Uterine smooth muscle cell (primary cell): ENCODE measurements around the gene SLC35A4. TPM values are rescaled to one million over a fixed set of nuclear protein-coding genes. Genes with fewer than 3 reads are reported as not detected.

ENCODE experiments used
- total RNA-seq: library from RNA; depleted of rRNA; stranded (reverse); fragments of >200 nt; gene quantifications from 2 replicates; pipeline ENCODE4 v1.2.3, GENCODE V29; 2014

SLC35A4 gene
- total RNA-seq, result 15.0 and 21.6 TPM in 2 replicates

GRCh38 chr5:140564196-140565023 is at the start of gene SLC35A4, which contains the start of gene APBB3:
Gene SLC35A4 (plus strand): TSS chr5:140564828. CDS start chr5:140567170, 2,342 bp downstream.
Gene APBB3 (minus strand): TSS chr5:140564598. CDS start chr5:140564245, 353 bp downstream.

GRCh38 chr5:140547508-140548299 is 16.9 kb upstream of the SLC35A4 start, which contains the start of gene EIF4EBP3:
Gene EIF4EBP3 (plus strand): TSS chr5:140547662. CDS start chr5:140547738, 76 bp downstream.

GRCh38 chr5:140557136-140557805 is 7.4 kb upstream of the SLC35A4 start, which contains the start of gene SRA1:
Gene SRA1 (minus strand): TSS chr5:140557473. CDS start chr5:140557452, 21 bp downstream.

Other genes starting within 250 kb of the SLC35A4 start
- gene HBEGF, start 218.2 kb upstream of the SLC35A4 start, total RNA-seq, result 6.0 and 12.4 TPM in 2 replicates
- gene SLC4A9, start 204.6 kb upstream of the SLC35A4 start, total RNA-seq, result not detected in 2 replicates
- gene ANKHD1, start 163.0 kb upstream of the SLC35A4 start, total RNA-seq, result 74.0 and 87.2 TPM in 2 replicates
- gene EIF4EBP3, start 17.2 kb upstream of the SLC35A4 start, total RNA-seq, result 0.77 and 1.1 TPM in 2 replicates
- gene SRA1, start 7.4 kb upstream of the SLC35A4 start, total RNA-seq, result 43.1 and 49.1 TPM in 2 replicates
- gene APBB3, start 230 bp upstream of the SLC35A4 start, total RNA-seq, result 17.2 and 26.0 TPM in 2 replicates
- 0.11 and 0.25 TPM in 2 replicates for gene CD14, start 68.3 kb downstream of the SLC35A4 start, total RNA-seq
- 9.8 and 12.1 TPM in 2 replicates for gene TMCO6, start 74.6 kb downstream of the SLC35A4 start, total RNA-seq
- 22.8 and 31.7 TPM in 2 replicates for gene NDUFA2, start 82.8 kb downstream of the SLC35A4 start, total RNA-seq
- gene IK, start 83.0 kb downstream of the SLC35A4 start, total RNA-seq, result 101 and 140 TPM in 2 replicates
- 29.4 and 37.5 TPM in 2 replicates for gene WDR55, start 100.1 kb downstream of the SLC35A4 start, total RNA-seq
- 0.12 and 0.33 TPM in 2 replicates for gene DND1, start 108.7 kb downstream of the SLC35A4 start, total RNA-seq
- 70.7 and 107 TPM in 2 replicates for gene HARS1, start 126.5 kb downstream of the SLC35A4 start, total RNA-seq
- 38.0 and 38.8 TPM in 2 replicates for gene HARS2, start 126.6 kb downstream of the SLC35A4 start, total RNA-seq
- gene ZMAT2, start 135.6 kb downstream of the SLC35A4 start, total RNA-seq, result 60.6 and 61.1 TPM in 2 replicates
- gene PCDHA1, start 221.3 kb downstream of the SLC35A4 start, total RNA-seq, result under 0.01 TPM in 2 replicates
- gene PCDHA2, start 230.0 kb downstream of the SLC35A4 start, total RNA-seq, result under 0.01 and 0.11 TPM in 2 replicates
- gene PCDHA3, start 236.2 kb downstream of the SLC35A4 start, total RNA-seq, result under 0.01 and 0.25 TPM in 2 replicates
- gene PCDHA4, start 242.2 kb downstream of the SLC35A4 start, total RNA-seq, result 0.11 and 0.62 TPM in 2 replicates